Activated CD4-positive, CD25-positive, alpha-beta regulatory T cell treated with anti-CD3 and anti-CD28 coated beads, Interleukin-2, amount 50 U/mL, for 72 hours (primary cell): ENCODE results near the gene STUB1.
A peak's percentile ranks its signal among the peaks of the same experiment; 100 is the strongest.
"Not testable (repeated sequence)": the region's sequence is repeated elsewhere in the genome, so short reads cannot be mapped to it uniquely, and the experiment has no call there.

Experiments used
- DNase-seq: peaks from one replicate; pipeline ENCODE4 v3.0.0; 2021

STUB1 gene

GRCh38 chr16:680967-681745 is 946 bp downstream of the STUB1 start:
- no peak for DNase-seq

GRCh38 chr16:681746-682427 is 1.7 kb downstream of the STUB1 start:
- DNase-seq: no peak

GRCh38 chr16:682493-683395 is 2.5 kb downstream of the STUB1 start:
- no peak for DNase-seq

- no peak for DNase-seq
These were observed 3.3 kb downstream of the STUB1 start for GRCh38 chr16:683396-684070.

- peak; percentile 96 for DNase-seq
These were observed 4.0 kb downstream of the STUB1 start, which contains the start of gene JMJD8 for GRCh38 chr16:684071-684794. JMJD8 (minus strand) TSS chr16:684334; CDS start chr16:684319, 15 bp downstream.

GRCh38 chr16:684961-685696 is 4.9 kb downstream of the STUB1 start:
- DNase-seq: no peak

GRCh38 chr16:685967-686366 is 5.8 kb downstream of the STUB1 start:
- DNase-seq: no peak

GRCh38 chr16:686459-687260 is 6.5 kb downstream of the STUB1 start:
- no peak for DNase-seq

- no peak for DNase-seq
These were observed 7.3 kb downstream of the STUB1 start for GRCh38 chr16:687499-687898.

- no peak for DNase-seq
These were observed 9.1 kb downstream of the STUB1 start for GRCh38 chr16:689175-689897.

- not testable (repeated sequence) for DNase-seq
These were observed 11.0 kb downstream of the STUB1 start for GRCh38 chr16:691242-691641.

- no peak for DNase-seq
These were observed 12.3 kb downstream of the STUB1 start for GRCh38 chr16:692356-693108.

- no peak for DNase-seq
These were observed 13.2 kb downstream of the STUB1 start for GRCh38 chr16:693364-693763.

GRCh38 chr16:693766-694165 is 13.6 kb downstream of the STUB1 start:
- DNase-seq: no peak

GRCh38 chr16:694187-694862 is 14.1 kb downstream of the STUB1 start:
- DNase-seq: no peak

GRCh38 chr16:694863-695354 is 14.7 kb downstream of the STUB1 start:
- DNase-seq: no peak

- peak; percentile 78 for DNase-seq
These were observed 15.3 kb downstream of the STUB1 start for GRCh38 chr16:695355-696089.
